Epithelial cell of esophagus (primary cell): ENCODE measurements around the gene PPFIBP1.
A peak's percentile ranks its signal among the peaks of the same experiment; 100 is the strongest.

Experiments used
- DNase-seq: peaks from one replicate; pipeline ENCODE4 v3.0.0; 2010; ENCODE audit warnings: low read depth
- H3K4me3 ChIP-seq: 2 replicates; pipeline ENCODE4 v1.5.1; 2011; ENCODE audit warnings: mild to moderate bottlenecking, low read length, control low read depth
- TF ChIP-seq, protein P1 (sequence below): IDR thresholded peaks from 2 replicates; pipeline ENCODE4 v1.5.1; 2011; ENCODE audit warnings: low read depth, mild to moderate bottlenecking, low read length, control low read depth, inconsistent platforms; ENCODE audit not compliant: insufficient read depth; ENCODE audit errors: missing control alignments

The PPFIBP1 gene

DNA sequence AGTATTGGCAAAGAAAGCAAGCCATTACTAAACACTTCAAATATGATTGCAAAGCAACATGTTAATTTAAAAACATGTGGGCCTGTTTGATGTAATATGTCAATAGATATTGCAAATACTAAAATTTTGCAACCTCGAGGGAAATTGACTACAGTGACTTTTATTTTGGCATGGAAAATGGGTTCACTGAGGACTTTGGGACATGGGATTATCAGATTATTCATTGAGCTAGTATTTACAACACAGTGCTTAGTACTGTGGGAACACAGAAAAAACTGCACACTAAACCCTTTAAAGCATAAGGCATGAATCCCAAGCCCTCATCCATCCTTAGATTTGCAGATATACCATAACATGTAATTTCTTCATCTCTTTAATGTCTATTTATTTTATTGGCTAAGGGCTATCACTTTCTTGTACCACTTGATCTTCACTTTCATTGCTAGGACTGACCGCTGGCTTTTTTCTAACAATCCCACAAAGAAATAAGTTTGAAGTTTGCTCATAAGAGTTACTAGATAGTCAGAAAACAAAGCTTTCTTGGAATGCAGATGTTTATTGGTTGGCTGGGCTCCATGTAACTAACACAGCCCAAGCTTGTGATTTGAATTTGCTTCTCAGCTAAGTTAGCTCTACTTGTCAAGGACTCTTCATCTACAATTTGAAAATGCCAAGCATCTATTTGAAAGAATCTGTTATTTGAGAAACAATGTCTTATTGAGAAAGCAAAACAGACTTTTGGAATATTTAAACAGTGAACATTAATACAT lies 48.7 kb downstream of the PPFIBP1 start:
- DNase-seq: no peak
- H3K4me3 ChIP-seq: no peak overlapping the region
- TF ChIP-seq, protein P1, sequence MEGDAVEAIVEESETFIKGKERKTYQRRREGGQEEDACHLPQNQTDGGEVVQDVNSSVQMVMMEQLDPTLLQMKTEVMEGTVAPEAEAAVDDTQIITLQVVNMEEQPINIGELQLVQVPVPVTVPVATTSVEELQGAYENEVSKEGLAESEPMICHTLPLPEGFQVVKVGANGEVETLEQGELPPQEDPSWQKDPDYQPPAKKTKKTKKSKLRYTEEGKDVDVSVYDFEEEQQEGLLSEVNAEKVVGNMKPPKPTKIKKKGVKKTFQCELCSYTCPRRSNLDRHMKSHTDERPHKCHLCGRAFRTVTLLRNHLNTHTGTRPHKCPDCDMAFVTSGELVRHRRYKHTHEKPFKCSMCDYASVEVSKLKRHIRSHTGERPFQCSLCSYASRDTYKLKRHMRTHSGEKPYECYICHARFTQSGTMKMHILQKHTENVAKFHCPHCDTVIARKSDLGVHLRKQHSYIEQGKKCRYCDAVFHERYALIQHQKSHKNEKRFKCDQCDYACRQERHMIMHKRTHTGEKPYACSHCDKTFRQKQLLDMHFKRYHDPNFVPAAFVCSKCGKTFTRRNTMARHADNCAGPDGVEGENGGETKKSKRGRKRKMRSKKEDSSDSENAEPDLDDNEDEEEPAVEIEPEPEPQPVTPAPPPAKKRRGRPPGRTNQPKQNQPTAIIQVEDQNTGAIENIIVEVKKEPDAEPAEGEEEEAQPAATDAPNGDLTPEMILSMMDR: no peak

DNA sequence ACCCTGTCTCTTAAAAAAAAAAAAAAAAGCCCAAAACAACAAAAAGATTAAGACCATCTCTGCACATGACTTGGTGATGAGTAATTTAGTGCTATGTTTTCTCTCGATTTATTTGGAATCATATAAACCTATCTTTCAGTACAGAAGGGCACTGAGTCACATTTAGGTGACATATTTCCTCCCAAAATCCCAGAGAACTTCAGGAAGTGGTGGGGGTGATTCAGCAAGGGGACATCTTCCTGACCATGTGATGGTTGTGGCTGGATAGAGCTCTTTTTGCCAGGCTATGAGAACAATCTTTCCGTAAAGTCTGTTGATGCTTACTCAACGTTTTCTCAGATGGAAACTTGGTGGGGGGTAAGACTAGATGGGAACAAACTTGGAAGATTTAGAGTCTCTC lies 50.0 kb downstream of the PPFIBP1 start:
- TF ChIP-seq, protein P1: no peak
- DNase-seq: peak; percentile 36
- no peak overlapping the region for H3K4me3 ChIP-seq

DNA sequence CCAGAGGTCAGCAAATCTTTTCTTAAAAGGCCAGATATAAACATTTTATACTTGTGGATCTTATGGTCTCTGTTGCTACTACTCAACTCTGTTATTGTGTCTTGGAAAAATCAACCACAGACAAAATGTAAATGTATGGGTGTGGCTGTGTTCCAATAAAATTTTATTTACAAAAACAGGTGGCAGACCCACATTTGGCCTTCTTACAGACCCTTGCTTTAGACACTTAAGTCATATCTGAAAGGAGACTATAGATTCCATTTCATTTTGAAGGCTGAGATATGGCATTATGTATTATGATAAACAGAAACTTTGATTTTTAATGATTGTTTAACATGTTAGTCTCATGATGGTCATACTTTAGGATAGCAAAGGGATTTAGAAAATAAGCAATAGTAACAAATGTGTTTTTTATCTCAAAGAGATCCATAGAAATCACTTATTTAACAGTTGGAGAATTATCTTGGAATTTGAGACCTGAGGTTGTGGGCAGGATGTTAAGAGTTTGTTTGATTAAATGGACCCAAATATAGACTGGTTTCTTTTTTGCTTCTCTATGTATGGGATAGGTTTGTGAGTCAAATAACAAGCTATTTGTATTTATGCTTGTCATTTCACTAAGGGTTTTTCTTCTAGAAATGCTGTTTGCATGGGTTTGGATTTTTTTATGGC lies 51.2 kb downstream of the PPFIBP1 start:
- DNase-seq: no peak
- TF ChIP-seq, protein P1: no peak
- H3K4me3 ChIP-seq: no peak overlapping the region

DNA sequence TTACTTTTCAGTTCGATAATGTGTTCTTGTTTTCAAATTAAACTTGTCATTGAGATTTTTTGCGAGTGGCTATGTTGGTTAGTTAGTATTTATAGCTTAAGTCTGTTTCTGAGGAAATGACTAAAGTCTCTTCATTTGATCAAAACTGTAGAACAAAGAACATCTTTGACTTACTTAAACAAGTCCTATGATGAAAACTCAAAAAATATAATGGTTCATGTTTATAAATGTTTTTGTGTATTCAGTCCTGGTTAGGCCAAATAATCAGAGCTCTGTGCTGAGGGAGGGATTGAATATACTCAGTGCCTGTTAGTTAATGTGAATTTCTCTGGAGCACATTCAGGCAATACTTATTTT lies 51.7 kb downstream of the PPFIBP1 start:
- DNase-seq: no peak
- TF ChIP-seq, protein P1: no peak
- no peak overlapping the region for H3K4me3 ChIP-seq

DNA sequence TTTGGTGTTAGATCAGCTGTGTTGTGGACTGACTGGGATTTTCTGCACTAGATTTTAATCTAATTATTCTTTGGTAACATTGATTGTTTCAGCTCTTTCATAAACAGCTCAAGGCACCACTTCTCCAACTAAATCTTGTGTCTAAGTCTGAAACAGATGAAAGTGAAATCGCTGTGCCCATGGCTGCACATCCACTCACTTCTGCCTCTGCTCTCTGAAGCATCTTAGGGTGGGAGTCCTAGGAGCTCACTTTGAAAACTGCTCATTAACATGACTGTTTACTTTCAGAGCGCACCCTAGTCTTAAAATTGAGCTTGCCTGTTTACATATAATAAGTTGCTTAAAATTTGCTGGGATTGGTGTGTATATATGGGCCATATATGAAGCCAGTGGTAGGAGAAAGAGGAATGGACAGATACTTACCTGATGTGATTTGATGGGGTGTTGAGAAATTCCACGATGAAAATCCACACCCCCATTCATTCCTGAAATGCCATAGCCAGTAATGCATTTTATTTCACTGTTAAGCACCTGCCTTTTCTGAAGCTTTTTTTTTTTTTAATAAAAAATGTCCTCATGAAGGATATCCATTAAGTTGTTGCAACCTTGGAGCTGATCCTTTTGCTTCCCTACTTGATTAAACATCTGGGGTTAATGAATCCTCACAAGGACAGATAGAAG lies 52.8 kb downstream of the PPFIBP1 start:
- no peak for DNase-seq
- TF ChIP-seq, protein P1: no peak
- no peak overlapping the region for H3K4me3 ChIP-seq

DNA sequence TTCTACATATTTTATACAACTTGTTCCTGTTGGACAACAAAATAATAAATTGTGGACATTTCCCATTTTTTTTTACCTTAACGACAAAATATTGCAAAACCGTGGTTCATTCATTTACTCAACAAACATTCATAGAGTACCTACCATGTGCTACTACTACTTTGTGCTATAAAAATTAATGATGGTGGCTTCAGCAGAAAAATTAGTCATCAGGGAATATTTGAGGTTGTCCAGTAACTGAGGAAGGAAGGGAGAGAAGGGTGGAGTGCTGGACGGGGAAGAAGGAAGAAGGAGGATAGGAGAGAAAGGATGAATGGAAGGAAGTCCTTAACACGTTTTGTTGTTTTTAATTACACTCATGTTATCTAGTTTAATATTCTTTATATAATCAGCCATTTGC lies 53.7 kb downstream of the PPFIBP1 start:
- H3K4me3 ChIP-seq: no peak overlapping the region
- DNase-seq: no peak
- TF ChIP-seq, protein P1: no peak
